GM23338 (cell line): ENCODE measurements around the gene TMEM127. TPM values are rescaled to one million over a fixed set of nuclear protein-coding genes. Genes with fewer than 3 reads are reported as not detected.

Experiments used
- ATAC-seq: fragments of 200-7000 bp; cut with Tn5 transposase; 3 replicates; pipeline ENCODE4 v1.9.1; 2020
- DNase-seq: peaks from one replicate; pipeline ENCODE4 v3.0.0-alpha.2; 2015; ENCODE audit warnings: low spot score
- H2AFZ ChIP-seq: fragments of 200-600 bp; sonication (generic); 2 replicates; pipeline ENCODE4 v1.8.0; 2016; ENCODE audit warnings: antibody characterized with exemption, mild to moderate bottlenecking, moderate library complexity
- H3F3A ChIP-seq: fragments of 200-600 bp; sonication (generic); replicated peaks from 2 replicates; pipeline ENCODE4 v1.8.0; 2017; ENCODE audit warnings: antibody characterized with exemption, mixed run types, low read depth
- H3K27ac ChIP-seq: fragments of 200-600 bp; sonication (generic); 2 replicates; pipeline ENCODE4 v1.6.1; 2016; ENCODE audit warnings: low read depth
- H3K27me3 ChIP-seq: fragments of 200-600 bp; sonication (generic); 2 replicates; pipeline ENCODE4 v1.8.0; 2016; ENCODE audit warnings: mild to moderate bottlenecking, mixed run types, moderate library complexity; ENCODE audit not compliant: insufficient read depth
- H3K36me3 ChIP-seq: fragments of 200-600 bp; sonication (generic); 2 replicates; pipeline ENCODE4 v1.8.0; 2016; ENCODE audit warnings: mild to moderate bottlenecking; ENCODE audit not compliant: insufficient read depth
- H3K4me1 ChIP-seq: fragments of 200-600 bp; sonication (generic); 2 replicates; pipeline ENCODE4 v1.8.0; 2016; ENCODE audit warnings: mild to moderate bottlenecking, moderate library complexity; ENCODE audit not compliant: insufficient read depth
- H3K4me2 ChIP-seq: fragments of 200-600 bp; sonication (generic); 2 replicates; pipeline ENCODE4 v1.7.1; 2017; ENCODE audit warnings: mixed run types
- H3K4me3 ChIP-seq: fragments of 200-600 bp; sonication (generic); 2 replicates; pipeline ENCODE4 v1.6.1; 2016; ENCODE audit warnings: mixed run types
- H3K79me2 ChIP-seq: fragments of 200-600 bp; sonication (generic); replicated peaks from 2 replicates; pipeline ENCODE4 v1.8.0; 2017; ENCODE audit warnings: mild to moderate bottlenecking; ENCODE audit not compliant: insufficient read depth
- H3K9me2 ChIP-seq: fragments of 200-600 bp; sonication (generic); 2 replicates; pipeline ENCODE4 v1.8.0; 2017; ENCODE audit not compliant: insufficient read depth
- H4K20me1 ChIP-seq: fragments of 200-600 bp; sonication (generic); replicated peaks from 2 replicates; pipeline ENCODE4 v1.8.0; 2017; ENCODE audit warnings: mild to moderate bottlenecking; ENCODE audit not compliant: insufficient read depth
- H3K27ac Mint-ChIP-seq: 2 replicates; pipeline ENCODE4 v1.8.0; 2020; ENCODE audit warnings: inconsistent platforms, mild to moderate bottlenecking, moderate library complexity, mixed read lengths
- H3K27me3 Mint-ChIP-seq: 3 replicates; pipeline ENCODE4 v1.8.0; 2022; ENCODE audit warnings: low read depth, mild to moderate bottlenecking, moderate library complexity, mixed read lengths, inconsistent platforms; ENCODE audit not compliant: insufficient read depth, poor library complexity
- H3K36me3 Mint-ChIP-seq: 3 replicates; pipeline ENCODE4 v1.8.0; 2021; ENCODE audit warnings: low read depth, mild to moderate bottlenecking, inconsistent platforms, moderate library complexity, mixed read lengths
- H3K4me1 Mint-ChIP-seq: 3 replicates; pipeline ENCODE4 v1.8.0; 2020; ENCODE audit warnings: mild to moderate bottlenecking, inconsistent platforms, mixed read lengths
- H3K4me3 Mint-ChIP-seq: 3 replicates; pipeline ENCODE4 v1.8.0; 2021; ENCODE audit warnings: moderate library complexity, mild to moderate bottlenecking, inconsistent platforms, mixed read lengths
- H3K9me3 Mint-ChIP-seq: 3 replicates; pipeline ENCODE4 v1.8.0; 2020; ENCODE audit warnings: moderate library complexity, mild to moderate bottlenecking, inconsistent platforms, mixed read lengths
- CREB1 ChIP-seq: fragments of 250-450 bp; sonication (Bioruptor Pico); IDR thresholded peaks from 2 replicates; pipeline ENCODE4 v1.5.0; 2020; ENCODE audit warnings: low read depth, mild to moderate bottlenecking, moderate library complexity
- EZH2phosphoT487 ChIP-seq: fragments of 200-600 bp; sonication (generic); IDR thresholded peaks from one replicate; pipeline ENCODE4 v1.8.1; 2018; ENCODE audit warnings: antibody characterized with exemption; ENCODE audit not compliant: unreplicated experiment
- STAT1 ChIP-seq: IDR thresholded peaks from one replicate; pipeline ENCODE4 v1.6.1; 2016; ENCODE audit warnings: antibody characterized with exemption; ENCODE audit not compliant: unreplicated experiment
- ZNF114 ChIP-seq: fragments of 250-450 bp; sonication (Bioruptor Pico); IDR thresholded peaks from 2 replicates; pipeline ENCODE4 v1.5.0; 2020; ENCODE audit warnings: mild to moderate bottlenecking, moderate library complexity
- ZNF331 ChIP-seq: fragments of 250-450 bp; sonication (Bioruptor Pico); IDR thresholded peaks from 2 replicates; pipeline ENCODE4 v1.5.0; 2020; ENCODE audit warnings: low read depth, mild to moderate bottlenecking, moderate library complexity
- polyA plus RNA-seq: library from polyadenylated mRNA; unstranded; fragments of >200 nt; fragmentation: Nextera tagmentation; extraction: Ambion mirVana; gene quantifications from 2 replicates; pipeline ENCODE4 v1.2.1, GENCODE V29; 2016
- total RNA-seq: library from RNA; depleted of rRNA; stranded (reverse); fragments of >200 nt; shearing (Covaris generic); gene quantifications from 2 replicates; pipeline ENCODE4 v1.2.3, GENCODE V29; 2014
- TF ChIP-seq, protein P1 (sequence below), 2 experiments: fragments of 200-600 bp in 1 of 2; sonication (generic) in 1 of 2; conservative IDR thresholded peaks; 2 replicates each; pipeline versions ENCODE4 v1.5.1 to v1.6.1; 2016 to 2017; ENCODE audit warnings: antibody characterized with exemption in 2 of 2, low read depth in 2 of 2, mild to moderate bottlenecking in 2 of 2, moderate library complexity in 1 of 2
- TF ChIP-seq, protein P2 (sequence below): IDR thresholded peaks from 2 replicates; pipeline ENCODE4 v1.6.1; 2016; ENCODE audit warnings: antibody characterized with exemption
- TF ChIP-seq, protein P3 (sequence below): fragments of 250-450 bp; sonication (Bioruptor Pico); IDR thresholded peaks from 2 replicates; pipeline ENCODE4 v1.5.0; 2020; ENCODE audit warnings: mild to moderate bottlenecking, moderate library complexity

Gene TMEM127
- total and polyA plus RNA-seq, 2 experiments from 2014 or later: 4.9 to 19.9 TPM

DNA sequence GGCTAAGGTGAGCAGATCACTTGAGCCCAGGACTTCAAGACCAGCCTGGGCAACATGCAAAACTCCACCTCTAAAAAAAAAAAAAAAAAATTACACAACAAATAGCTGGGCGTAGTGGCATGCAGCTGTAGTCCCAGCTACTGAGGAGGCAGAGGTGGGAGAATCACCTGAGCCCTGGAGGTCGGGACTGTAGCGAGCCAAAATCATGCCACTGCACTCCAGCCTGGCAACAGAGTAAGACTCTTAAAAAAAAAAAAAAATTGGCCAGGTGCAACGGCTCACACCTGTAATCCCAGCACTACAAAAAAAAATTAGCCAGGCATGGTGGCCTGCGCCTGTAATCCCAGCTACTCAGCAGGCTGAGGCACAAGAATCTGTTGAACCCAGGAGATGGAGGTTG, 64.5 kb downstream of the TMEM127 start:
- Histone ChIP-seq H3K36me3 (no peaks in the 10 kb centered on the region), H3K27me3 (no peaks in the 10 kb centered on the region), H3F3A (no peaks in the 10 kb centered on the region), H3K27ac (no peak overlapping the region), H3K4me3 (no peak overlapping the region), H3K4me2 (no peak overlapping the region), H3K4me1 (peaks cover 37% of the 10 kb centered on the region), H3K79me2 (peaks cover 100% of the 10 kb centered on the region), H2AFZ (no peak overlapping the region), H3K9me2 (no peaks in the 10 kb centered on the region), H4K20me1 (peaks cover 81% of the 10 kb centered on the region)
- Mint-ChIP-seq H3K36me3 (peaks cover 5% of the 10 kb centered on the region; the same call in 2 of the 3 replicates), H3K4me3 (no peak overlapping the region), H3K27ac (no peak overlapping the region), H3K27me3 (peaks cover 3% of the 10 kb centered on the region), H3K4me1 (peaks cover 58% of the 10 kb centered on the region), H3K9me3 (no peaks in the 10 kb centered on the region)
- peak; percentile 26; the same call in 2 of the 3 replicates for ATAC-seq
- no peak for DNase-seq
- TF ChIP-seq STAT1 (no peak), ZNF331 (CRISPR knock-in tag) (no peak), CREB1 (CRISPR knock-in tag) (no peak), ZNF114 (CRISPR knock-in tag) (no peak), EZH2phosphoT487 (no peak)
- TF ChIP-seq, protein P1, sequence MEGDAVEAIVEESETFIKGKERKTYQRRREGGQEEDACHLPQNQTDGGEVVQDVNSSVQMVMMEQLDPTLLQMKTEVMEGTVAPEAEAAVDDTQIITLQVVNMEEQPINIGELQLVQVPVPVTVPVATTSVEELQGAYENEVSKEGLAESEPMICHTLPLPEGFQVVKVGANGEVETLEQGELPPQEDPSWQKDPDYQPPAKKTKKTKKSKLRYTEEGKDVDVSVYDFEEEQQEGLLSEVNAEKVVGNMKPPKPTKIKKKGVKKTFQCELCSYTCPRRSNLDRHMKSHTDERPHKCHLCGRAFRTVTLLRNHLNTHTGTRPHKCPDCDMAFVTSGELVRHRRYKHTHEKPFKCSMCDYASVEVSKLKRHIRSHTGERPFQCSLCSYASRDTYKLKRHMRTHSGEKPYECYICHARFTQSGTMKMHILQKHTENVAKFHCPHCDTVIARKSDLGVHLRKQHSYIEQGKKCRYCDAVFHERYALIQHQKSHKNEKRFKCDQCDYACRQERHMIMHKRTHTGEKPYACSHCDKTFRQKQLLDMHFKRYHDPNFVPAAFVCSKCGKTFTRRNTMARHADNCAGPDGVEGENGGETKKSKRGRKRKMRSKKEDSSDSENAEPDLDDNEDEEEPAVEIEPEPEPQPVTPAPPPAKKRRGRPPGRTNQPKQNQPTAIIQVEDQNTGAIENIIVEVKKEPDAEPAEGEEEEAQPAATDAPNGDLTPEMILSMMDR (conservative IDR thresholded peaks at IDR 0.05; ENCODE audit: low read depth in 2 of 2): no peak
- TF ChIP-seq, protein P2, sequence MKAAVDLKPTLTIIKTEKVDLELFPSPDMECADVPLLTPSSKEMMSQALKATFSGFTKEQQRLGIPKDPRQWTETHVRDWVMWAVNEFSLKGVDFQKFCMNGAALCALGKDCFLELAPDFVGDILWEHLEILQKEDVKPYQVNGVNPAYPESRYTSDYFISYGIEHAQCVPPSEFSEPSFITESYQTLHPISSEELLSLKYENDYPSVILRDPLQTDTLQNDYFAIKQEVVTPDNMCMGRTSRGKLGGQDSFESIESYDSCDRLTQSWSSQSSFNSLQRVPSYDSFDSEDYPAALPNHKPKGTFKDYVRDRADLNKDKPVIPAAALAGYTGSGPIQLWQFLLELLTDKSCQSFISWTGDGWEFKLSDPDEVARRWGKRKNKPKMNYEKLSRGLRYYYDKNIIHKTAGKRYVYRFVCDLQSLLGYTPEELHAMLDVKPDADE: no peak
- TF ChIP-seq, protein P3, sequence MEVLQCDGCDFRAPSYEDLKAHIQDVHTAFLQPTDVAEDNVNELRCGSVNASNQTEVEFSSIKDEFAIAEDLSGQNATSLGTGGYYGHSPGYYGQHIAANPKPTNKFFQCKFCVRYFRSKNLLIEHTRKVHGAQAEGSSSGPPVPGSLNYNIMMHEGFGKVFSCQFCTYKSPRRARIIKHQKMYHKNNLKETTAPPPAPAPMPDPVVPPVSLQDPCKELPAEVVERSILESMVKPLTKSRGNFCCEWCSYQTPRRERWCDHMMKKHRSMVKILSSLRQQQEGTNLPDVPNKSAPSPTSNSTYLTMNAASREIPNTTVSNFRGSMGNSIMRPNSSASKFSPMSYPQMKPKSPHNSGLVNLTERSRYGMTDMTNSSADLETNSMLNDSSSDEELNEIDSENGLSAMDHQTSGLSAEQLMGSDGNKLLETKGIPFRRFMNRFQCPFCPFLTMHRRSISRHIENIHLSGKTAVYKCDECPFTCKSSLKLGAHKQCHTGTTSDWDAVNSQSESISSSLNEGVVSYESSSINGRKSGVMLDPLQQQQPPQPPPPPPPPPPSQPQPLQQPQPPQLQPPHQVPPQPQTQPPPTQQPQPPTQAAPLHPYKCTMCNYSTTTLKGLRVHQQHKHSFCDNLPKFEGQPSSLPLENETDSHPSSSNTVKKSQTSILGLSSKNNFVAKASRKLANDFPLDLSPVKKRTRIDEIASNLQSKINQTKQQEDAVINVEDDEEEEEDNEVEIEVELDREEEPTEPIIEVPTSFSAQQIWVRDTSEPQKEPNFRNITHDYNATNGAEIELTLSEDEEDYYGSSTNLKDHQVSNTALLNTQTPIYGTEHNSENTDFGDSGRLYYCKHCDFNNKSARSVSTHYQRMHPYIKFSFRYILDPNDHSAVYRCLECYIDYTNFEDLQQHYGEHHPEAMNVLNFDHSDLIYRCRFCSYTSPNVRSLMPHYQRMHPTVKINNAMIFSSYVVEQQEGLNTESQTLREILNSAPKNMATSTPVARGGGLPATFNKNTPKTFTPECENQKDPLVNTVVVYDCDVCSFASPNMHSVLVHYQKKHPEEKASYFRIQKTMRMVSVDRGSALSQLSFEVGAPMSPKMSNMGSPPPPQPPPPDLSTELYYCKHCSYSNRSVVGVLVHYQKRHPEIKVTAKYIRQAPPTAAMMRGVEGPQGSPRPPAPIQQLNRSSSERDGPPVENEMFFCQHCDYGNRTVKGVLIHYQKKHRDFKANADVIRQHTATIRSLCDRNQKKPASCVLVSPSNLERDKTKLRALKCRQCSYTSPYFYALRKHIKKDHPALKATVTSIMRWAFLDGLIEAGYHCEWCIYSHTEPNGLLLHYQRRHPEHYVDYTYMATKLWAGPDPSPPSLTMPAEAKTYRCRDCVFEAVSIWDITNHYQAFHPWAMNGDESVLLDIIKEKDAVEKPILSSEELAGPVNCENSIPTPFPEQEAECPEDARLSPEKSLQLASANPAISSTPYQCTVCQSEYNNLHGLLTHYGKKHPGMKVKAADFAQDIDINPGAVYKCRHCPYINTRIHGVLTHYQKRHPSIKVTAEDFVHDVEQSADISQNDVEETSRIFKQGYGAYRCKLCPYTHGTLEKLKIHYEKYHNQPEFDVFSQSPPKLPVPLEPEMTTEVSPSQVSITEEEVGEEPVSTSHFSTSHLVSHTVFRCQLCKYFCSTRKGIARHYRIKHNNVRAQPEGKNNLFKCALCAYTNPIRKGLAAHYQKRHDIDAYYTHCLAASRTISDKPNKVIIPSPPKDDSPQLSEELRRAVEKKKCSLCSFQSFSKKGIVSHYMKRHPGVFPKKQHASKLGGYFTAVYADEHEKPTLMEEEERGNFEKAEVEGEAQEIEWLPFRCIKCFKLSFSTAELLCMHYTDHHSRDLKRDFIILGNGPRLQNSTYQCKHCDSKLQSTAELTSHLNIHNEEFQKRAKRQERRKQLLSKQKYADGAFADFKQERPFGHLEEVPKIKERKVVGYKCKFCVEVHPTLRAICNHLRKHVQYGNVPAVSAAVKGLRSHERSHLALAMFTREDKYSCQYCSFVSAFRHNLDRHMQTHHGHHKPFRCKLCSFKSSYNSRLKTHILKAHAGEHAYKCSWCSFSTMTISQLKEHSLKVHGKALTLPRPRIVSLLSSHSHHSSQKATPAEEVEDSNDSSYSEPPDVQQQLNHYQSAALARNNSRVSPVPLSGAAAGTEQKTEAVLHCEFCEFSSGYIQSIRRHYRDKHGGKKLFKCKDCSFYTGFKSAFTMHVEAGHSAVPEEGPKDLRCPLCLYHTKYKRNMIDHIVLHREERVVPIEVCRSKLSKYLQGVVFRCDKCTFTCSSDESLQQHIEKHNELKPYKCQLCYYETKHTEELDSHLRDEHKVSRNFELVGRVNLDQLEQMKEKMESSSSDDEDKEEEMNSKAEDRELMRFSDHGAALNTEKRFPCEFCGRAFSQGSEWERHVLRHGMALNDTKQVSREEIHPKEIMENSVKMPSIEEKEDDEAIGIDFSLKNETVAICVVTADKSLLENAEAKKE (CRISPR knock-in tag): no peak
